ENCODE measurements around the gene SFRP5. TPM values are rescaled to one million over a fixed set of nuclear protein-coding genes. Genes with fewer than 3 reads are reported as not detected.

Gene SFRP5
- total and polyA plus RNA-seq, 2 donors from 2014 or later, result 0.22 to 0.31 TPM

DNA sequence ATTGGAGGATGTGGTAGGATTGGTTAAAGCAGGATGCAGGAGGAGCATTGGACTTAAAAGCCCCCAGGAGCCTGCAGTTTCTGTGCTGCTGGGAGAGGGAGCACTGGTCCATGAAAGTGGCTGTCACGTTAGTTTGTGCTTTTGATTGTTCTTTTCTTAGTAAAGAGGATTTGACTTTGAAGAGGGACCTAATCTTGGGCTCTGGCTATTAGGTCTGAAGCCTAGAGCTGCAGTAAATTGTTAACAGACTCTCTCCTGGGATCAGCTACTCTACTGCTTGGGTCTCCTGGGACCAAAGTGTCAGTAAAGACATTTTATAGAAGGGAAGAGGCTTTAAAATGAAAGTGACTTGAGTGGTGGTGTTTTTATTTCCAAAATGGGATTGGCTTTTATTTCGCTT is 31.2 kb downstream of the SFRP5 start:
- FAIRE-seq, result no peak
- peaks cover 2 to 27% (median 15%) of the 10 kb centered on the region in 3 donors for H3K36me3 ChIP-seq (ENCODE audit: control insufficient read depth in 2 of 3, insufficient read depth in 3 of 3, low read length in 3 of 3)
- intact Hi-C loops (cut with DNase I), result no loop called here

DNA sequence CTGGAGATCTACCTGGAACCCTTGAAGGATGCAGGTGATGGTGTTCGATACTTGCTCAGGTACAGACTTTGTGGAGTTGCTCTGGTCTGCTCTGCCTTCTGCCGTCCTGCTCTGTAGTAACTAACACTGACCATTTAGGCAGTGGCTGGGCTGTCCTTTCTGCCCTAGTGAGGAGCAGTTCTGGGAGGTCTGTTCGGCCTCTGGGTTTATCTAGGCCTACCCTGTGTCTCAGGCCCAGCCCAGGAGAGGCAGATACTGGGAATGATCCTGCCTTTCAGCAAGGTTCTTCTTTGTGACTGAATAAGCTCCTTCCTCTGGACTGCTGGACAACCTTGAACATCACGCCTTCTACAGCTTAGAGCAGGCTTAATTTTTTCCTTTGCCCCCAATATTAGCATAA is 33.2 kb downstream of the SFRP5 start:
- Histone ChIP-seq H3K27me3 (ENCODE audit: control insufficient read depth, insufficient read depth, low read length) (no peaks in the 10 kb centered on the region), H3K4me1 (ENCODE audit: control insufficient read depth in 2 of 3, insufficient read depth in 2 of 3, low read depth in 1 of 3, low read length in 3 of 3) (peaks cover 2 to 17% (median 10%) of the 10 kb centered on the region in 3 donors), H3K27ac (ENCODE audit: low read depth in 2 of 2, low read length in 2 of 2) (no peak overlapping the region), H3K9me3 (ENCODE audit: control insufficient read depth in 2 of 3, insufficient read depth in 1 of 3, low read length in 3 of 3) (no peaks in the 10 kb centered on the region), H3K4me3 (ENCODE audit: low read length in 3 of 3) (no peak overlapping the region), H3K36me3 (ENCODE audit: control insufficient read depth in 2 of 3, insufficient read depth in 3 of 3, low read length in 3 of 3) (peaks cover 0 to 16% (median 0%) of the 10 kb centered on the region in 3 donors), H3K9ac (ENCODE audit: low read length in 3 of 3) (no peak overlapping the region)
- intact Hi-C loops (cut with DNase I), result no loop called here
- TF ChIP-seq, protein P1, sequence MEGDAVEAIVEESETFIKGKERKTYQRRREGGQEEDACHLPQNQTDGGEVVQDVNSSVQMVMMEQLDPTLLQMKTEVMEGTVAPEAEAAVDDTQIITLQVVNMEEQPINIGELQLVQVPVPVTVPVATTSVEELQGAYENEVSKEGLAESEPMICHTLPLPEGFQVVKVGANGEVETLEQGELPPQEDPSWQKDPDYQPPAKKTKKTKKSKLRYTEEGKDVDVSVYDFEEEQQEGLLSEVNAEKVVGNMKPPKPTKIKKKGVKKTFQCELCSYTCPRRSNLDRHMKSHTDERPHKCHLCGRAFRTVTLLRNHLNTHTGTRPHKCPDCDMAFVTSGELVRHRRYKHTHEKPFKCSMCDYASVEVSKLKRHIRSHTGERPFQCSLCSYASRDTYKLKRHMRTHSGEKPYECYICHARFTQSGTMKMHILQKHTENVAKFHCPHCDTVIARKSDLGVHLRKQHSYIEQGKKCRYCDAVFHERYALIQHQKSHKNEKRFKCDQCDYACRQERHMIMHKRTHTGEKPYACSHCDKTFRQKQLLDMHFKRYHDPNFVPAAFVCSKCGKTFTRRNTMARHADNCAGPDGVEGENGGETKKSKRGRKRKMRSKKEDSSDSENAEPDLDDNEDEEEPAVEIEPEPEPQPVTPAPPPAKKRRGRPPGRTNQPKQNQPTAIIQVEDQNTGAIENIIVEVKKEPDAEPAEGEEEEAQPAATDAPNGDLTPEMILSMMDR (IDR thresholded peaks at IDR 0.05; ENCODE audit: borderline replicate concordance, extremely low read depth, insufficient read depth), result no peak
- DNase-seq, result no peak
- no peak for FAIRE-seq

More for the DNA sequence above, 31.2 kb downstream of the SFRP5 start:
- H3K4me1 ChIP-seq (ENCODE audit: control insufficient read depth in 2 of 3, insufficient read depth in 2 of 3, low read depth in 1 of 3, low read length in 3 of 3), result peaks cover 2 to 17% (median 10%) of the 10 kb centered on the region in 3 donors
- TF ChIP-seq, protein P1 (IDR thresholded peaks at IDR 0.05; ENCODE audit: borderline replicate concordance, extremely low read depth, insufficient read depth), result no peak
- H3K27ac ChIP-seq (ENCODE audit: low read depth in 2 of 2, low read length in 2 of 2), result no peak overlapping the region
- H3K9ac ChIP-seq (ENCODE audit: low read length in 3 of 3), result no peak overlapping the region
- DNase-seq, result no peak
- H3K27me3 ChIP-seq (ENCODE audit: control insufficient read depth, insufficient read depth, low read length), result no peaks in the 10 kb centered on the region
- H3K9me3 ChIP-seq (ENCODE audit: control insufficient read depth in 2 of 3, insufficient read depth in 1 of 3, low read length in 3 of 3), result no peaks in the 10 kb centered on the region
- no peak overlapping the region for H3K4me3 ChIP-seq (ENCODE audit: low read length in 3 of 3)

DNA sequence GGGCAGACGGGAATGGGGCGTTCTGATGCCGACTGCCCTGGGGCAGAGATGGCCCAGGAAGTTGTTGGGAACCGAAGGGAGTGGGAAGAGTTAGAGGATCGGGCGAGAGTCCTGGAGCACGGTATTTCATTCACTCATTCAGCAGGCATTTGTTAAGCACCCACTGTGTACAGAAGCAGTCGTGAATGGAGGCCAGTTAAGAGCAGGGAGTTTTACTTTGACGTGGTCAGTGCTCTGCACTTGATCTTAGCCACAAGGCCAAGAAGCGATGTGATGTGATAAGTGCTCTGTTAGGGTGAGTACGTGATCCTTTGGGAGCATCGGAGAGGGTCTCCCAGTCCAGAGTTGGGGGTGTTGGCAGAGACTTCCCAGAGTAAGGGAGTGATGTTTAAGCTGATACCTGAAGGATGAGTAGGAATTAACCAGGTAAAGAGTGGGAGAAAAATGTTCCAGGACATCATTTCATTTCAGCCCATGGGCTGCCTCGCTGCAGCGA is 34.0 kb downstream of the SFRP5 start:
- TF ChIP-seq, protein P1 (IDR thresholded peaks at IDR 0.05; ENCODE audit: borderline replicate concordance, extremely low read depth, insufficient read depth), result no peak
- DNase-seq (no peak), FAIRE-seq (no peak)
- Histone ChIP-seq H3K4me3 (ENCODE audit: low read length in 3 of 3) (peak overlapping the region; percentile 70 to 95 (median 86)), H3K9ac (ENCODE audit: low read length in 3 of 3) (peak overlapping the region; percentile 45 to 92 (median 86)), H3K27me3 (ENCODE audit: control insufficient read depth, insufficient read depth, low read length) (no peaks in the 10 kb centered on the region), H3K4me1 (ENCODE audit: control insufficient read depth in 2 of 3, insufficient read depth in 2 of 3, low read depth in 1 of 3, low read length in 3 of 3) (peaks cover 2 to 13% (median 10%) of the 10 kb centered on the region in 3 donors), H3K9me3 (ENCODE audit: control insufficient read depth in 2 of 3, insufficient read depth in 1 of 3, low read length in 3 of 3) (no peaks in the 10 kb centered on the region), H3K36me3 (ENCODE audit: control insufficient read depth in 2 of 3, insufficient read depth in 3 of 3, low read length in 3 of 3) (peaks cover 0 to 10% (median 0%) of the 10 kb centered on the region in 3 donors), H3K27ac (ENCODE audit: low read depth in 2 of 2, low read length in 2 of 2) (peak overlapping the region in 1 of 2 donors; percentile 90)
- intact Hi-C loops (cut with DNase I), result no loop called here
